Right hindlimb (tissue), 1 donor: ENCODE measurements around the gene FICD.
"Not testable (repeated sequence)": the region's sequence is repeated elsewhere in the genome, so short reads cannot be mapped to it uniquely, and the experiment has no call there.

ENCODE experiments used
- DNase-seq: peaks from one replicate; pipeline ENCODE4 v3.0.0-alpha.2; 2018

Gene FICD

GRCh38 chr12:108514973-108515814 is at the start of gene FICD:
Gene FICD, plus strand, starts transcription at chr12:108515277. Its CDS starts 1,696 bp downstream, at chr12:108516973.
- peak; percentile 100 for DNase-seq

- DNase-seq: no peak
Measured at GRCh38 chr12:108465417-108465816, 49.7 kb upstream of the FICD start.

GRCh38 chr12:108468196-108468968 is 46.7 kb upstream of the FICD start:
- no peak for DNase-seq

- no peak for DNase-seq
Measured at GRCh38 chr12:108473400-108474055, 41.5 kb upstream of the FICD start.

- no peak for DNase-seq
Measured at GRCh38 chr12:108475396-108475795, 39.7 kb upstream of the FICD start.

- no peak for DNase-seq
Measured at GRCh38 chr12:108477055-108477880, 37.8 kb upstream of the FICD start.

- DNase-seq: no peak
Measured at GRCh38 chr12:108477881-108478259, 37.2 kb upstream of the FICD start.

GRCh38 chr12:108478611-108479206 is 36.4 kb upstream of the FICD start:
- DNase-seq: no peak

- DNase-seq: no peak
Measured at GRCh38 chr12:108479364-108480070, 35.6 kb upstream of the FICD start.

- no peak for DNase-seq
Measured at GRCh38 chr12:108482717-108483212, 32.3 kb upstream of the FICD start.

- DNase-seq: no peak
Measured at GRCh38 chr12:108483213-108484059, 31.6 kb upstream of the FICD start.

- no peak for DNase-seq
Measured at GRCh38 chr12:108484431-108484830, 30.6 kb upstream of the FICD start.

- DNase-seq: no peak
Measured at GRCh38 chr12:108484845-108485244, 30.2 kb upstream of the FICD start.

- not testable (repeated sequence) for DNase-seq
Measured at GRCh38 chr12:108485371-108485770, 29.7 kb upstream of the FICD start.

GRCh38 chr12:108487029-108487428 is 28.0 kb upstream of the FICD start:
- DNase-seq: not testable (repeated sequence)

GRCh38 chr12:108491256-108491655 is 23.8 kb upstream of the FICD start:
- DNase-seq: no peak

GRCh38 chr12:108495054-108495453 is 20.0 kb upstream of the FICD start:
- DNase-seq: no peak

- DNase-seq: no peak
Measured at GRCh38 chr12:108495823-108496579, 19.1 kb upstream of the FICD start.

- no peak for DNase-seq
Measured at GRCh38 chr12:108498136-108498535, 16.9 kb upstream of the FICD start.

- no peak for DNase-seq
Measured at GRCh38 chr12:108502922-108503321, 12.2 kb upstream of the FICD start.
